Activated CD4-positive, CD25-positive, alpha-beta regulatory T cell (primary cell): Measurements from ENCODE around the gene SDSL.

Experiments used
- DNase-seq, 4 experiments: peaks; one replicate each; lab custom pipeline; 2025; lab: John Stamatoyannopoulos, UW

SDSL gene

DNA sequence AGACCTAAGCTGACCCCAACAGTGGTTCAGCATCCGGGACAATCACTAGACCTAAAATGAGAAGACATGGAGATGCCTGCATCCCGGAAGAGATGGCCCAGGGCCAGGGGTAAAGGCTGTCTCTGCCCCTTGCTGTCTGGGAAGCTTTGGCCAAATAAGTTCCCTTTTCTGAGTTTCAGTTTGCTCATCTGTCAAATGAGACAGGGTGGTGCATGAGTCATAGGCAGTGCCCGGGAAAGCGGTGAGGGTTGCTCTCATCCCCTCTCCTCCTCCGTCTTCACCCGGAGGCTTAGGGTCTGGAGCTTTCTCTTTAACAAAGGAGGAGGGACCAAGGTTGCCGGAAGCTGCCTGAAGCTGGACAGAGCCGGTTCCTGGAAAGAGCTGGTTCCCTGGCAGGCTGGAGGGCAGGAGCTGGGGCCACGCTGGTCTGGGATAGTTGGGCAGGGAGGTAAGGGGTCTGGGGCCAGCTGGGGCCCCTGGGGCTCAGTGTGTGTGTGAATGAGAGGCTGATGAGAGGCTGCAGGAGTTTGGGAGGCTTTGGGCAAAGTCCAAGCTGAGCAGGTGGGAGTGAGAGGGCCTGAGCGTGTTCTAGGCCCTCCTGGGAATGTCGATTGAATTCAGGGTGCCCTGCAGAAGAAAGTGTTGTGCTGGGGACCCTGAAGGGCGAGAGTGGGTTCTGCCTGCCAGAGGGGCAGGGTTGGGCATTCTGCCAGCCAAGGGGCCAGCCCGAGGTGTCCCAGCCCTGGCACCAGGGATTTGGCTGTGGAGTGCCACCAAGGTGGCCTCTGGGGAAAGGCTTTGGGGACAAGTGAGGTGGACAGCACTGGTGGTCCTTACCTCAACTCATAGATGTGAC lies at the start of gene SDSL:
TSS of gene SDSL (plus strand) at position 351 of the 856 bp plus-strand sequence. CDS start 5,603 bp downstream, outside the sequence.
- no peak for DNase-seq

GRCh38 chr12:113373440-113373839 lies 48.7 kb upstream of the SDSL start:
- no peak for DNase-seq

DNA sequence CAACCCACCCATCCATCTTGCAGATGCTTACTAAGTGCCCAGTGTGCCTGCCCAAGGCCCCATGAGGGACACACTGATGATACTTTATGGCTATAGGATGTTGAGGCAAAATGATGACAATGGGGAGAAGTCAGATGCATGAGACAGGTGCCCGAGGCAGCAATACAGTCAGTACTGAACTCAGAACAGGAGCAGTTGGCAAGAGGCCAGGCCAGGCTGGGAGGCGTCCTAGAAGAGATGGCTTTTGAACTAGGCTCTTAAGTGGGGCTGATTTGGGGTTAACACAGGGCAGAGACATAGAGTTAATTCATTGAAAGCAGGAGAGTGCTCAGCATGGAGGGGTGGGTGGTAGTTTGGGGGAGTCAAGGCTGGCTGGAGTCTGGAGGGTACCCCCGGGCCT lies 48.2 kb upstream of the SDSL start:
- no peak for DNase-seq

DNA sequence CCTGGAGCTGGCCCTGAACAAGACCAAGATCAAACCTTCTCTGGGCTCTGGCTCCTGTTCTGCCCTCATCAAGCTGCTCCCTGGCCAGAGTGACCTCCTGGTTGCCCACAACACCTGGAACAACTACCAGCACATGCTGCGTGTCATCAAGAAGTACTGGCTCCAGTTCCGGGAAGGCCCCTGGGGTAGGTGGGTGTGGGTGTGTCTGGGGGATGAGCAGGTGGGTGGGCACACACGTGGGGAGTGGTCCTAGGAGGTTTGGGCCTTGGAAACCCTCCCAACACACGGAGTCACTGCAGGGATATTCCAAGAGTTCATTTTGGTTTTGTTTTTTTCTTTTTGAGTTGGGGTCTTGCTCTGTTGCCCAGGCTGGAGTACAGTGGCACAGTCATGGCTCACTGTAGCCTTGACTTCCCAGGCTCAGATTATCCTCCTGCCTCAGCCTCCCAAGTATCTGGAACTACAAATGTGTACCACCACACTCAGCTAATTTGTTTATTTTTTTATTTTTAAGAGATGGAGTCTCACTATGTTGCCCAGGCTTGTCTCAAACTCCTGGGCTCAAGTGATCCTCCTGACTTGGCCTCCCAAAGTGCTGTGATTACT lies 47.3 kb upstream of the SDSL start:
- no peak for DNase-seq

DNA sequence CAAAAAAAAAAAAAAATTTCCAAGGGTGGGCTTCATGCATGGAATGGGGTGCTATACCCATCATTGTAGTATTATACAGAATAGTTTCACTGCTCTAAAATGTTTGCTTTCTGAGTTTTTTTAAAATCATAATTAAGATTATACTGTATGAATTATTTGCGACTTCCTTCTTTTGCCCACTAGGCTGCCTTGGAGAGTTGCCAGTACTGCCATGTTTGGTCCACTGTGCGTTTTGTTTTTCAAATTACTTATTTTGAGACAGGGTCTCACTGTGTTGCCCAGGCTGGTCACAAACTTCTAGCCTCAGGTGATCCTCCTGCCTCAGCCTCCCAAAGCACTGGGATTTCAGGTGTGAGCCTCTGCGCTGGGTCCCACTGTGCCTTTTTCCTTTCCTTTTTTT lies 43.9 kb upstream of the SDSL start:
- DNase-seq, result no peak

GRCh38 chr12:113381220-113381619 lies 41.0 kb upstream of the SDSL start:
- DNase-seq, result no peak

DNA sequence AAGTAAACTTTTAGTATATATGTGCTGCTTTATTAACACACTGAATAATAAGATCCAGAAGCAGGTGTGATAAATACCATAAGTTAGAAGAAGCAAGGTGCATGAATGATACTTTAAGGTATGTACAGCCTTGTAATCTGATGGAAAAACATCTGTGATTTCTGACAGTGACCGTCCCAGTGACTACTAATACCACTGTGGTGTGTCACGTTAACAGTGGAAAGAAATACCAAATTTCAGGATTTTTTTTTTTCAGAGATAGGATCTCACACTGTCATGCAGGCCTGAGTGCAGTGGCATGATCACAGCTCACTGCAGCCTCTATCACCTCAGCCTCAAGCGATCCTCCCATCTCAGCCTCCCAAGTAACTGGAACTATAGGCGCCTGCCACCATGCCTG lies 40.0 kb upstream of the SDSL start:
- DNase-seq, result no peak

GRCh38 chr12:113384778-113385177 lies 37.4 kb upstream of the SDSL start:
- no peak for DNase-seq

GRCh38 chr12:113385282-113385882 lies 36.8 kb upstream of the SDSL start:
- no peak for DNase-seq

- no peak for DNase-seq
Observed at GRCh38 chr12:113386866-113387566, 35.2 kb upstream of the SDSL start.

GRCh38 chr12:113387631-113388030 lies 34.5 kb upstream of the SDSL start:
- no peak for DNase-seq

DNA sequence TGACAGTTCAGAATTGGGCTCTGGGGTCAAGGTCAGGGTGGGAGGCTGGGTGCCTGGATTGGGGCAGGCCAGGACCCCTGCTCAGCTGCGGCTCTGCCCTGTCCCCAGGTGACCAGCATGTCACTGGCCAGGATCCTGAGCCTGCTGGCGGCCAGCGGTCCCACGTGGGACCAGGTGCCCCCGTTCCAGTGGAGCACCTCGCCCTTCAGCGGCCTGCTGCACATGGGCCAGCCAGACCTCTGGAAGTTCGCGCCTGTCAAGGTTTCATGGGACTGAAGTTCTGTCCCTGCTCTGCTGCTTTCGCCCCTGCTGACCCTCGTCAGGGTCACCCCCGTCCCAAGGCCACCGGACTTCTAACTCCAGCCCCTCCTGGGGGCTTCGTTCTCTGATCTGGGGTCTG lies 33.8 kb upstream of the SDSL start:
- DNase-seq, result no peak

DNA sequence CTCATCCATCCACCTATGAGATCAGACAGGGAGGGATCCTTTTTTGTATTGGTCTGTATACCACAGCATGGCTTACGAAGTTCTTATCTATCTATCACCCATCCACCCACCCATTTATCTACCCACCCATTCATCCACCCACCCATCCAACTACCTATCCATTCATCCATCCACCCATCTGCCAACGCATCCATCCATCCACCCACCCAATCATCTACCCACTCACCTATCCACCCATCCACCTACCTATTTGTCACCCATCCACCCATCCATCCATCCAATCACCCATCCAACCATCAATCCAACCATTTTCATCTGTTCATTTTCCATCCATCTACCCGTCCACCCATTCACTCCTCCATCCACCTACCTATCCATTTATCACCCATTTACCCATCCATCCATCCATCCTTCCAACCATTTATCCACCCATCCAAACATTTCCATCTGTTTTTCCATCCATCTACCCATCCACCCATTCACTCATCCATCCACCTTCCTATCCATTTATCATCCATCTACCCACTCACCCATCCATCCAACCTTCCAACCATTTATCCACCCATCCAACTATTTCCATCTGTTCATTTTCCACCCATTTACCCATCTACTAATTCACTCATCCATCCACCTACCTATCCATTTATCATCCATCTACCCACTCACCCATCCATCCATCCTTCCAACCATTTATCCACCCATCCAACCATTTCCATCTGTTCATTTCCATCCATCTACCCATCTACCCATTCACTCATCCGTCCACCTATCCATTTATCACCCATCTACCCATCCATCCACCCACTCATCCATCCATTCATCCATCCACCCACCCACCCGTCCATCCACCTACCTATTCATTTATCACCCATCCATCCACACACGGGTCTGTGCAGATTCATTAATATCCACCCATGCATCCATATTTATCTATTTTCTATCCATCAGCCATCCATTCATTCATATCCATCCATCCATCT lies 31.8 kb upstream of the SDSL start:
- DNase-seq, result no peak

DNA sequence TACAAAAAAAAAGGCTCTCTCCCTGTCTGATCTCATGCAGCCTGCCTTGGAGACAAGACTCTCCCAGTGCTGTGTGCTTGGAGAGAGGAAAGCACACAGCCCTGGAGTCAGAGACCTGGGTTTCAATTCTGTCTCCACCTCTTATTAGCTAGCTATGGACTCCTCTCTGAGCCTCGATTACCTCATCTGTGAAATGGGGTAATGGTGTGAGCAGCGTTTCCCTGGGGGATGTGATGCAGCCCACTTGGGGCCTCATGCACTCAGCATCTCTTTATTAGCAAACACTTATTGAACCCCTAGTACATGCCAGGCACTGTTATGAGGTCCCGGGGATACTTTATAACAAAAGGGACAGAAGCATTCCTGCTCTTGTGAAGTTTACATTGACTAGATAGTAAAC lies 31.0 kb upstream of the SDSL start:
- no peak for DNase-seq

DNA sequence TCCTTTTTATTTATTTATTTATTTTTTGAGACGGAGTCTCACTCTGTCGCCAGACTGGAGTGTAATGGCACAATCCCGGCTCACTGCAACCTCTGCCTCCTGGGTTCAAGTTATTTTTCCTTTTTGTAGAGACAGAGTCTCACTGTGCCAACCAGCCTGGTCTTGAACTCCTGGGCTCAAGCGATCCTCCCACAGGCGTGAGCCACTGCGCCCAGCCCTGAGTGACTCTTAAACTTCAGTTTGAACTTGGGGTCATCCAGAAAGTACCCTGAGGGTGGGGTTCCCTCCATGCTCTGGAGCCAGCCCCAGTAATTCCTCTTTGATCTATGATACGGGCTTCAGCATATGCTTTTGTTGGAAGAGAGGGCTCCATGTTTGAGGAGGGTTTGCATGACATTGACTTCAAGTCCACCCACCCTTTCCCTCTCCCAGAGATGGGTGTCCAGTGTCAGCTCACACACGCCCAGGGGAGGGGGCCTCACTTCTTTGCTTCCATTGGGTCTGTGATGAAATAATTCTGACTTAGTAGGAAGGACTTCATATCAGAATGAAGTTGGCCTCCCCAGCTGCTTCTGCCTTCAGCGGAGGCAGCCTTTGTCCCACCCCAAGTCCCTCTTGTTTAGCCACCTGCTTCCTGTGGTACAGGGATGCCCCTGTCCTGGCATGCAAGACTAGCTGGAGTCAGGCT lies 30.4 kb upstream of the SDSL start:
- DNase-seq, result no peak

DNA sequence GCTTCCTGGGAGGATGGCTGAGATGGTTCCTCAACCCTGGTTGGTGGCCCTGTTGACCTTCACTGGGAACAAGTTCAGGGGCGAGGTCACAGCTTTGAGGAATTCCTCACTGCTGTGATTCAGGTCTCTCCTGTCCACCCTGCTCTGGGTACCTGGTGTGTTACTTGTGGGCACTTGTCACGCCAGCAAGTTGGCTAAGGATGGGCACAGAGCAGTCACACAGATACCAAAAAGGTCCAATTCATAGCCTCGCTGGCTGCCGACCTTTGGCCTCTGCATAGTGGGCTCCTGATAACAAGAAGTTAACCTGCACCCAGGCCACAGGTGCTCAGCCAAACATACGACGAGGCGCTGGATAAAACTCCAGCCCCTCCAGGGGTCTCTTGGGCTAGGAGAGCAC lies 29.7 kb upstream of the SDSL start:
- DNase-seq, result no peak

- no peak for DNase-seq
Observed at GRCh38 chr12:113392988-113393579, 29.1 kb upstream of the SDSL start.

- no peak for DNase-seq
Observed at GRCh38 chr12:113393749-113394148, 28.4 kb upstream of the SDSL start.

GRCh38 chr12:113395119-113395518 lies 27.1 kb upstream of the SDSL start:
- no peak for DNase-seq

- DNase-seq, result no peak
Observed at GRCh38 chr12:113396200-113396599, 26.0 kb upstream of the SDSL start.
